GM23338 (cell line): ENCODE data around the gene PTCD2. TPM values are rescaled to one million over a fixed set of nuclear protein-coding genes. Genes with fewer than 3 reads are reported as not detected.

Source experiments
- ATAC-seq: fragments of 200-7000 bp; cut with Tn5 transposase; 3 replicates; pipeline ENCODE4 v1.9.1; 2020
- DNase-seq: peaks from one replicate; pipeline ENCODE4 v3.0.0-alpha.2; 2015; ENCODE audit warnings: low spot score
- H2AFZ ChIP-seq: fragments of 200-600 bp; sonication (generic); 2 replicates; pipeline ENCODE4 v1.8.0; 2016; ENCODE audit warnings: antibody characterized with exemption, mild to moderate bottlenecking, moderate library complexity
- H3F3A ChIP-seq: fragments of 200-600 bp; sonication (generic); replicated peaks from 2 replicates; pipeline ENCODE4 v1.8.0; 2017; ENCODE audit warnings: antibody characterized with exemption, mixed run types, low read depth
- H3K27ac ChIP-seq: fragments of 200-600 bp; sonication (generic); 2 replicates; pipeline ENCODE4 v1.6.1; 2016; ENCODE audit warnings: low read depth
- H3K27me3 ChIP-seq: fragments of 200-600 bp; sonication (generic); 2 replicates; pipeline ENCODE4 v1.8.0; 2016; ENCODE audit warnings: mild to moderate bottlenecking, mixed run types, moderate library complexity; ENCODE audit not compliant: insufficient read depth
- H3K36me3 ChIP-seq: fragments of 200-600 bp; sonication (generic); 2 replicates; pipeline ENCODE4 v1.8.0; 2016; ENCODE audit warnings: mild to moderate bottlenecking; ENCODE audit not compliant: insufficient read depth
- H3K4me1 ChIP-seq: fragments of 200-600 bp; sonication (generic); 2 replicates; pipeline ENCODE4 v1.8.0; 2016; ENCODE audit warnings: mild to moderate bottlenecking, moderate library complexity; ENCODE audit not compliant: insufficient read depth
- H3K4me2 ChIP-seq: fragments of 200-600 bp; sonication (generic); 2 replicates; pipeline ENCODE4 v1.7.1; 2017; ENCODE audit warnings: mixed run types
- H3K4me3 ChIP-seq: fragments of 200-600 bp; sonication (generic); 2 replicates; pipeline ENCODE4 v1.6.1; 2016; ENCODE audit warnings: mixed run types
- H3K79me2 ChIP-seq: fragments of 200-600 bp; sonication (generic); replicated peaks from 2 replicates; pipeline ENCODE4 v1.8.0; 2017; ENCODE audit warnings: mild to moderate bottlenecking; ENCODE audit not compliant: insufficient read depth
- H3K9me2 ChIP-seq: fragments of 200-600 bp; sonication (generic); 2 replicates; pipeline ENCODE4 v1.8.0; 2017; ENCODE audit not compliant: insufficient read depth
- H4K20me1 ChIP-seq: fragments of 200-600 bp; sonication (generic); replicated peaks from 2 replicates; pipeline ENCODE4 v1.8.0; 2017; ENCODE audit warnings: mild to moderate bottlenecking; ENCODE audit not compliant: insufficient read depth
- H3K27ac Mint-ChIP-seq: 2 replicates; pipeline ENCODE4 v1.8.0; 2020; ENCODE audit warnings: inconsistent platforms, mild to moderate bottlenecking, moderate library complexity, mixed read lengths
- H3K27me3 Mint-ChIP-seq: 3 replicates; pipeline ENCODE4 v1.8.0; 2022; ENCODE audit warnings: low read depth, mild to moderate bottlenecking, moderate library complexity, mixed read lengths, inconsistent platforms; ENCODE audit not compliant: insufficient read depth, poor library complexity
- H3K36me3 Mint-ChIP-seq: 3 replicates; pipeline ENCODE4 v1.8.0; 2021; ENCODE audit warnings: low read depth, mild to moderate bottlenecking, inconsistent platforms, moderate library complexity, mixed read lengths
- H3K4me1 Mint-ChIP-seq: 3 replicates; pipeline ENCODE4 v1.8.0; 2020; ENCODE audit warnings: mild to moderate bottlenecking, inconsistent platforms, mixed read lengths
- H3K4me3 Mint-ChIP-seq: 3 replicates; pipeline ENCODE4 v1.8.0; 2021; ENCODE audit warnings: moderate library complexity, mild to moderate bottlenecking, inconsistent platforms, mixed read lengths
- H3K9me3 Mint-ChIP-seq: 3 replicates; pipeline ENCODE4 v1.8.0; 2020; ENCODE audit warnings: moderate library complexity, mild to moderate bottlenecking, inconsistent platforms, mixed read lengths
- CREB1 ChIP-seq: fragments of 250-450 bp; sonication (Bioruptor Pico); IDR thresholded peaks from 2 replicates; pipeline ENCODE4 v1.5.0; 2020; ENCODE audit warnings: low read depth, mild to moderate bottlenecking, moderate library complexity
- EZH2 ChIP-seq: fragments of 200-600 bp; sonication (generic); IDR thresholded peaks from one replicate; pipeline ENCODE4 v1.8.0; 2017; ENCODE audit warnings: antibody characterized with exemption, mild to moderate bottlenecking, low read depth; ENCODE audit not compliant: unreplicated experiment
- EZH2phosphoT487 ChIP-seq: fragments of 200-600 bp; sonication (generic); IDR thresholded peaks from one replicate; pipeline ENCODE4 v1.8.1; 2018; ENCODE audit warnings: antibody characterized with exemption; ENCODE audit not compliant: unreplicated experiment
- JUNB ChIP-seq: IDR thresholded peaks from one replicate; pipeline ENCODE4 v1.6.1; 2016; ENCODE audit warnings: antibody characterized with exemption; ENCODE audit not compliant: unreplicated experiment
- NANOG ChIP-seq: IDR thresholded peaks from 2 replicates; pipeline ENCODE4 v1.6.1; 2016; ENCODE audit warnings: antibody characterized with exemption, borderline replicate concordance
- POLR2AphosphoS5 ChIP-seq: IDR thresholded peaks from 2 replicates; pipeline ENCODE4 v1.6.1; 2016; ENCODE audit warnings: antibody characterized with exemption, low read depth
- STAT1 ChIP-seq: IDR thresholded peaks from one replicate; pipeline ENCODE4 v1.6.1; 2016; ENCODE audit warnings: antibody characterized with exemption; ENCODE audit not compliant: unreplicated experiment
- ZNF114 ChIP-seq: fragments of 250-450 bp; sonication (Bioruptor Pico); IDR thresholded peaks from 2 replicates; pipeline ENCODE4 v1.5.0; 2020; ENCODE audit warnings: mild to moderate bottlenecking, moderate library complexity
- ZNF331 ChIP-seq: fragments of 250-450 bp; sonication (Bioruptor Pico); IDR thresholded peaks from 2 replicates; pipeline ENCODE4 v1.5.0; 2020; ENCODE audit warnings: low read depth, mild to moderate bottlenecking, moderate library complexity
- polyA plus RNA-seq: library from polyadenylated mRNA; unstranded; fragments of >200 nt; fragmentation: Nextera tagmentation; extraction: Ambion mirVana; gene quantifications from 2 replicates; pipeline ENCODE4 v1.2.1, GENCODE V29; 2016
- total RNA-seq: library from RNA; depleted of rRNA; stranded (reverse); fragments of >200 nt; shearing (Covaris generic); gene quantifications from 2 replicates; pipeline ENCODE4 v1.2.3, GENCODE V29; 2014
- TF ChIP-seq, protein P1 (sequence below), 2 experiments: fragments of 200-600 bp in 1 of 2; sonication (generic) in 1 of 2; conservative IDR thresholded peaks; 2 replicates each; pipeline versions ENCODE4 v1.5.1 to v1.6.1; 2016 to 2017; ENCODE audit warnings: antibody characterized with exemption in 2 of 2, low read depth in 2 of 2, mild to moderate bottlenecking in 2 of 2, moderate library complexity in 1 of 2
- TF ChIP-seq, protein P2 (sequence below): IDR thresholded peaks from 2 replicates; pipeline ENCODE4 v1.6.1; 2016; ENCODE audit warnings: antibody characterized with exemption
- TF ChIP-seq, protein P3 (sequence below): fragments of 250-450 bp; sonication (Bioruptor Pico); IDR thresholded peaks from 2 replicates; pipeline ENCODE4 v1.5.0; 2020; ENCODE audit warnings: mild to moderate bottlenecking, moderate library complexity
- TF ChIP-seq, protein P4 (sequence below): IDR thresholded peaks from one replicate; pipeline ENCODE4 v1.6.1; 2018; ENCODE audit warnings: antibody characterized with exemption; ENCODE audit not compliant: unreplicated experiment

PTCD2 gene
- total and polyA plus RNA-seq, 2 experiments from 2014 or later, result 8.8 to 14.5 TPM

DNA sequence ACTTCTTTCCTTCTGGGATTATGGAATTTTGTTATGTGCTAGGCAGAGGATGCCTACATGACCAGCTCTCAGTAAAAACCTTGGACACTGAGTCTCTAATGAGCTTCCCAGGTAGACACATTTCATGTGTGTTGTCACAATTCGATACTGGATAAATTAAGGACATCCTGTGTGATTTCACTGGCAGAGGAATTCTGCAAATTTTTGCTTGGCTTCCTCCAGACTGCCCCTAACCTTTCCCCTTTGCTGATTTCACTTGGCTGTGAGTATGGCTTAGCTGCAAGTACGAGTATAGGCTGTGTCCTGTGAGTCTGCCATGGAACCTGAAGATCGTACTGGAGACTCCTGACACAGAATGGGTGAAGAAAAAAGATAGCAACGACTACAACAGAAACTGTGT lies 47.8 kb upstream of the PTCD2 start:
- H3K27me3 ChIP-seq, result no peaks in the 10 kb centered on the region
- peaks cover 6% of the 10 kb centered on the region; the same call in 1 of the 2 replicates for H4K20me1 ChIP-seq
- no peaks in the 10 kb centered on the region for H3K9me2 ChIP-seq
- no peak overlapping the region for H3K4me2 ChIP-seq
- H3K4me3 Mint-ChIP-seq, result no peak overlapping the region
- peaks cover 20% of the 10 kb centered on the region; the same call in 2 of the 3 replicates for H3K4me1 Mint-ChIP-seq
- peaks cover 2% of the 10 kb centered on the region for H3K27me3 Mint-ChIP-seq
- H2AFZ ChIP-seq, result no peak overlapping the region
- no peaks in the 10 kb centered on the region; the same call in 1 of the 2 replicates for H3K4me1 ChIP-seq
- no peaks in the 10 kb centered on the region for H3F3A ChIP-seq
- peaks cover 2% of the 10 kb centered on the region; the same call in 1 of the 3 replicates for H3K9me3 Mint-ChIP-seq
- no peak overlapping the region for H3K27ac ChIP-seq
- no peak for ATAC-seq
- H3K36me3 ChIP-seq, result 0 out of 2 replicates have a peak, but pooled peaks cover 4% of the 10 kb centered on the region
- peaks cover 33% of the 10 kb centered on the region for H3K79me2 ChIP-seq
- H3K4me3 ChIP-seq, result no peak overlapping the region
- H3K36me3 Mint-ChIP-seq, result peaks cover 23% of the 10 kb centered on the region
- no peak for DNase-seq
- TF ChIP-seq, protein P1, sequence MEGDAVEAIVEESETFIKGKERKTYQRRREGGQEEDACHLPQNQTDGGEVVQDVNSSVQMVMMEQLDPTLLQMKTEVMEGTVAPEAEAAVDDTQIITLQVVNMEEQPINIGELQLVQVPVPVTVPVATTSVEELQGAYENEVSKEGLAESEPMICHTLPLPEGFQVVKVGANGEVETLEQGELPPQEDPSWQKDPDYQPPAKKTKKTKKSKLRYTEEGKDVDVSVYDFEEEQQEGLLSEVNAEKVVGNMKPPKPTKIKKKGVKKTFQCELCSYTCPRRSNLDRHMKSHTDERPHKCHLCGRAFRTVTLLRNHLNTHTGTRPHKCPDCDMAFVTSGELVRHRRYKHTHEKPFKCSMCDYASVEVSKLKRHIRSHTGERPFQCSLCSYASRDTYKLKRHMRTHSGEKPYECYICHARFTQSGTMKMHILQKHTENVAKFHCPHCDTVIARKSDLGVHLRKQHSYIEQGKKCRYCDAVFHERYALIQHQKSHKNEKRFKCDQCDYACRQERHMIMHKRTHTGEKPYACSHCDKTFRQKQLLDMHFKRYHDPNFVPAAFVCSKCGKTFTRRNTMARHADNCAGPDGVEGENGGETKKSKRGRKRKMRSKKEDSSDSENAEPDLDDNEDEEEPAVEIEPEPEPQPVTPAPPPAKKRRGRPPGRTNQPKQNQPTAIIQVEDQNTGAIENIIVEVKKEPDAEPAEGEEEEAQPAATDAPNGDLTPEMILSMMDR (conservative IDR thresholded peaks at IDR 0.05; ENCODE audit: low read depth in 2 of 2), result no peak
- TF ChIP-seq, protein P2, sequence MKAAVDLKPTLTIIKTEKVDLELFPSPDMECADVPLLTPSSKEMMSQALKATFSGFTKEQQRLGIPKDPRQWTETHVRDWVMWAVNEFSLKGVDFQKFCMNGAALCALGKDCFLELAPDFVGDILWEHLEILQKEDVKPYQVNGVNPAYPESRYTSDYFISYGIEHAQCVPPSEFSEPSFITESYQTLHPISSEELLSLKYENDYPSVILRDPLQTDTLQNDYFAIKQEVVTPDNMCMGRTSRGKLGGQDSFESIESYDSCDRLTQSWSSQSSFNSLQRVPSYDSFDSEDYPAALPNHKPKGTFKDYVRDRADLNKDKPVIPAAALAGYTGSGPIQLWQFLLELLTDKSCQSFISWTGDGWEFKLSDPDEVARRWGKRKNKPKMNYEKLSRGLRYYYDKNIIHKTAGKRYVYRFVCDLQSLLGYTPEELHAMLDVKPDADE, result no peak
- TF ChIP-seq ZNF331, result no peak
- TF ChIP-seq JUNB, result no peak
- TF ChIP-seq EZH2, result no peak
- TF ChIP-seq NANOG, result no peak
- TF ChIP-seq, protein P3, sequence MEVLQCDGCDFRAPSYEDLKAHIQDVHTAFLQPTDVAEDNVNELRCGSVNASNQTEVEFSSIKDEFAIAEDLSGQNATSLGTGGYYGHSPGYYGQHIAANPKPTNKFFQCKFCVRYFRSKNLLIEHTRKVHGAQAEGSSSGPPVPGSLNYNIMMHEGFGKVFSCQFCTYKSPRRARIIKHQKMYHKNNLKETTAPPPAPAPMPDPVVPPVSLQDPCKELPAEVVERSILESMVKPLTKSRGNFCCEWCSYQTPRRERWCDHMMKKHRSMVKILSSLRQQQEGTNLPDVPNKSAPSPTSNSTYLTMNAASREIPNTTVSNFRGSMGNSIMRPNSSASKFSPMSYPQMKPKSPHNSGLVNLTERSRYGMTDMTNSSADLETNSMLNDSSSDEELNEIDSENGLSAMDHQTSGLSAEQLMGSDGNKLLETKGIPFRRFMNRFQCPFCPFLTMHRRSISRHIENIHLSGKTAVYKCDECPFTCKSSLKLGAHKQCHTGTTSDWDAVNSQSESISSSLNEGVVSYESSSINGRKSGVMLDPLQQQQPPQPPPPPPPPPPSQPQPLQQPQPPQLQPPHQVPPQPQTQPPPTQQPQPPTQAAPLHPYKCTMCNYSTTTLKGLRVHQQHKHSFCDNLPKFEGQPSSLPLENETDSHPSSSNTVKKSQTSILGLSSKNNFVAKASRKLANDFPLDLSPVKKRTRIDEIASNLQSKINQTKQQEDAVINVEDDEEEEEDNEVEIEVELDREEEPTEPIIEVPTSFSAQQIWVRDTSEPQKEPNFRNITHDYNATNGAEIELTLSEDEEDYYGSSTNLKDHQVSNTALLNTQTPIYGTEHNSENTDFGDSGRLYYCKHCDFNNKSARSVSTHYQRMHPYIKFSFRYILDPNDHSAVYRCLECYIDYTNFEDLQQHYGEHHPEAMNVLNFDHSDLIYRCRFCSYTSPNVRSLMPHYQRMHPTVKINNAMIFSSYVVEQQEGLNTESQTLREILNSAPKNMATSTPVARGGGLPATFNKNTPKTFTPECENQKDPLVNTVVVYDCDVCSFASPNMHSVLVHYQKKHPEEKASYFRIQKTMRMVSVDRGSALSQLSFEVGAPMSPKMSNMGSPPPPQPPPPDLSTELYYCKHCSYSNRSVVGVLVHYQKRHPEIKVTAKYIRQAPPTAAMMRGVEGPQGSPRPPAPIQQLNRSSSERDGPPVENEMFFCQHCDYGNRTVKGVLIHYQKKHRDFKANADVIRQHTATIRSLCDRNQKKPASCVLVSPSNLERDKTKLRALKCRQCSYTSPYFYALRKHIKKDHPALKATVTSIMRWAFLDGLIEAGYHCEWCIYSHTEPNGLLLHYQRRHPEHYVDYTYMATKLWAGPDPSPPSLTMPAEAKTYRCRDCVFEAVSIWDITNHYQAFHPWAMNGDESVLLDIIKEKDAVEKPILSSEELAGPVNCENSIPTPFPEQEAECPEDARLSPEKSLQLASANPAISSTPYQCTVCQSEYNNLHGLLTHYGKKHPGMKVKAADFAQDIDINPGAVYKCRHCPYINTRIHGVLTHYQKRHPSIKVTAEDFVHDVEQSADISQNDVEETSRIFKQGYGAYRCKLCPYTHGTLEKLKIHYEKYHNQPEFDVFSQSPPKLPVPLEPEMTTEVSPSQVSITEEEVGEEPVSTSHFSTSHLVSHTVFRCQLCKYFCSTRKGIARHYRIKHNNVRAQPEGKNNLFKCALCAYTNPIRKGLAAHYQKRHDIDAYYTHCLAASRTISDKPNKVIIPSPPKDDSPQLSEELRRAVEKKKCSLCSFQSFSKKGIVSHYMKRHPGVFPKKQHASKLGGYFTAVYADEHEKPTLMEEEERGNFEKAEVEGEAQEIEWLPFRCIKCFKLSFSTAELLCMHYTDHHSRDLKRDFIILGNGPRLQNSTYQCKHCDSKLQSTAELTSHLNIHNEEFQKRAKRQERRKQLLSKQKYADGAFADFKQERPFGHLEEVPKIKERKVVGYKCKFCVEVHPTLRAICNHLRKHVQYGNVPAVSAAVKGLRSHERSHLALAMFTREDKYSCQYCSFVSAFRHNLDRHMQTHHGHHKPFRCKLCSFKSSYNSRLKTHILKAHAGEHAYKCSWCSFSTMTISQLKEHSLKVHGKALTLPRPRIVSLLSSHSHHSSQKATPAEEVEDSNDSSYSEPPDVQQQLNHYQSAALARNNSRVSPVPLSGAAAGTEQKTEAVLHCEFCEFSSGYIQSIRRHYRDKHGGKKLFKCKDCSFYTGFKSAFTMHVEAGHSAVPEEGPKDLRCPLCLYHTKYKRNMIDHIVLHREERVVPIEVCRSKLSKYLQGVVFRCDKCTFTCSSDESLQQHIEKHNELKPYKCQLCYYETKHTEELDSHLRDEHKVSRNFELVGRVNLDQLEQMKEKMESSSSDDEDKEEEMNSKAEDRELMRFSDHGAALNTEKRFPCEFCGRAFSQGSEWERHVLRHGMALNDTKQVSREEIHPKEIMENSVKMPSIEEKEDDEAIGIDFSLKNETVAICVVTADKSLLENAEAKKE (CRISPR knock-in tag), result no peak
- no peak for TF ChIP-seq STAT1
- no peak for TF ChIP-seq POLR2AphosphoS5
- TF ChIP-seq EZH2phosphoT487, result no peak
- TF ChIP-seq ZNF114 (CRISPR knock-in tag), result no peak
- TF ChIP-seq, protein P4, sequence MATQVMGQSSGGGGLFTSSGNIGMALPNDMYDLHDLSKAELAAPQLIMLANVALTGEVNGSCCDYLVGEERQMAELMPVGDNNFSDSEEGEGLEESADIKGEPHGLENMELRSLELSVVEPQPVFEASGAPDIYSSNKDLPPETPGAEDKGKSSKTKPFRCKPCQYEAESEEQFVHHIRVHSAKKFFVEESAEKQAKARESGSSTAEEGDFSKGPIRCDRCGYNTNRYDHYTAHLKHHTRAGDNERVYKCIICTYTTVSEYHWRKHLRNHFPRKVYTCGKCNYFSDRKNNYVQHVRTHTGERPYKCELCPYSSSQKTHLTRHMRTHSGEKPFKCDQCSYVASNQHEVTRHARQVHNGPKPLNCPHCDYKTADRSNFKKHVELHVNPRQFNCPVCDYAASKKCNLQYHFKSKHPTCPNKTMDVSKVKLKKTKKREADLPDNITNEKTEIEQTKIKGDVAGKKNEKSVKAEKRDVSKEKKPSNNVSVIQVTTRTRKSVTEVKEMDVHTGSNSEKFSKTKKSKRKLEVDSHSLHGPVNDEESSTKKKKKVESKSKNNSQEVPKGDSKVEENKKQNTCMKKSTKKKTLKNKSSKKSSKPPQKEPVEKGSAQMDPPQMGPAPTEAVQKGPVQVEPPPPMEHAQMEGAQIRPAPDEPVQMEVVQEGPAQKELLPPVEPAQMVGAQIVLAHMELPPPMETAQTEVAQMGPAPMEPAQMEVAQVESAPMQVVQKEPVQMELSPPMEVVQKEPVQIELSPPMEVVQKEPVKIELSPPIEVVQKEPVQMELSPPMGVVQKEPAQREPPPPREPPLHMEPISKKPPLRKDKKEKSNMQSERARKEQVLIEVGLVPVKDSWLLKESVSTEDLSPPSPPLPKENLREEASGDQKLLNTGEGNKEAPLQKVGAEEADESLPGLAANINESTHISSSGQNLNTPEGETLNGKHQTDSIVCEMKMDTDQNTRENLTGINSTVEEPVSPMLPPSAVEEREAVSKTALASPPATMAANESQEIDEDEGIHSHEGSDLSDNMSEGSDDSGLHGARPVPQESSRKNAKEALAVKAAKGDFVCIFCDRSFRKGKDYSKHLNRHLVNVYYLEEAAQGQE, result no peak
- no peak for TF ChIP-seq CREB1 (CRISPR knock-in tag)
- no peak overlapping the region for H3K27ac Mint-ChIP-seq
